WERI-Rb-1 (cell line): ENCODE results near the gene COPB2.

ENCODE experiments used
- DNase-seq: peaks from one replicate; pipeline ENCODE4 v3.0.0-alpha.2; 2020
- H3K27ac ChIP-seq: fragments of 250-450 bp; sonication (Bioruptor Pico); 2 replicates; pipeline ENCODE4 v1.5.1; 2020; ENCODE audit warnings: mild to moderate bottlenecking, moderate library complexity
- H3K27me3 ChIP-seq: fragments of 250-450 bp; sonication (Bioruptor Pico); 2 replicates; pipeline ENCODE4 v1.5.1; 2021; ENCODE audit warnings: mild to moderate bottlenecking, low read depth, moderate library complexity; ENCODE audit not compliant: insufficient read depth, severe bottlenecking
- H3K36me3 ChIP-seq: fragments of 250-450 bp; sonication (Bioruptor Pico); 2 replicates; pipeline ENCODE4 v1.5.1; 2020; ENCODE audit warnings: mild to moderate bottlenecking, moderate library complexity
- H3K4me3 ChIP-seq: 2 replicates; pipeline ENCODE4 v1.5.1; 2011; ENCODE audit warnings: low read depth, mild to moderate bottlenecking, control low read depth, low read length
- H3K9me3 ChIP-seq: fragments of 250-450 bp; sonication (Bioruptor Pico); 2 replicates; pipeline ENCODE4 v1.5.1; 2021; ENCODE audit warnings: mild to moderate bottlenecking, moderate library complexity; ENCODE audit not compliant: severe bottlenecking
- CTCF ChIP-seq: IDR thresholded peaks from 2 replicates; pipeline ENCODE4 v1.5.1; 2011; ENCODE audit warnings: low read depth, mild to moderate bottlenecking, control low read depth, inconsistent platforms, low read length

The COPB2 gene

GRCh38 chr3:139325551-139325950, 63.9 kb downstream of the COPB2 start:
- no peak for DNase-seq
- H3K4me3 ChIP-seq, result no peak overlapping the region
- no peak for TF ChIP-seq CTCF
- no peaks in the 10 kb centered on the region for H3K27me3 ChIP-seq
- no peaks in the 10 kb centered on the region for H3K36me3 ChIP-seq
- H3K9me3 ChIP-seq, result no peaks in the 10 kb centered on the region
- H3K27ac ChIP-seq, result no peak overlapping the region

GRCh38 chr3:139324456-139324855, 65.0 kb downstream of the COPB2 start:
- TF ChIP-seq CTCF, result no peak
- Histone ChIP-seq H3K27ac (no peak overlapping the region), H3K36me3 (no peaks in the 10 kb centered on the region), H3K9me3 (no peaks in the 10 kb centered on the region), H3K4me3 (no peak overlapping the region), H3K27me3 (no peaks in the 10 kb centered on the region)
- no peak for DNase-seq

- Histone ChIP-seq H3K9me3 (no peaks in the 10 kb centered on the region), H3K36me3 (no peaks in the 10 kb centered on the region), H3K4me3 (no peak overlapping the region), H3K27me3 (no peaks in the 10 kb centered on the region), H3K27ac (no peak overlapping the region)
- no peak for DNase-seq
- no peak for TF ChIP-seq CTCF
Measured at GRCh38 chr3:139323146-139323545, 66.3 kb downstream of the COPB2 start.

GRCh38 chr3:139322346-139322745, 67.1 kb downstream of the COPB2 start:
- DNase-seq, result no peak
- H3K27ac ChIP-seq, result no peak overlapping the region
- H3K27me3 ChIP-seq, result no peaks in the 10 kb centered on the region
- H3K4me3 ChIP-seq, result no peak overlapping the region
- TF ChIP-seq CTCF, result no peak
- H3K36me3 ChIP-seq, result no peaks in the 10 kb centered on the region
- no peaks in the 10 kb centered on the region for H3K9me3 ChIP-seq

GRCh38 chr3:139320551-139321309, 68.7 kb downstream of the COPB2 start:
- Histone ChIP-seq H3K4me3 (no peak overlapping the region), H3K27ac (no peak overlapping the region), H3K36me3 (no peaks in the 10 kb centered on the region), H3K9me3 (no peaks in the 10 kb centered on the region), H3K27me3 (no peaks in the 10 kb centered on the region)
- no peak for DNase-seq
- TF ChIP-seq CTCF, result no peak
